Ovary (tissue), 3 donors: Measurements from ENCODE around the gene EN2.

Experiments
- EP300 ChIP-seq: sonication (generic); formaldehyde crosslinking; IDR thresholded peaks from one replicate; pipeline ENCODE4 v1.6.1; 2017; ENCODE audit warnings: antibody characterized with exemption
- POLR2A ChIP-seq: fragments of 450-650 bp; IDR thresholded peaks from one replicate; pipeline ENCODE4 v1.6.1; 2017; ENCODE audit warnings: antibody characterized with exemption, mild to moderate bottlenecking, moderate library complexity
- TF ChIP-seq, protein P1 (sequence below), 3 donors: fragments of 450-650 bp in 2 of 3; fragments of 200-600 bp in 1 of 3; IDR thresholded peaks; one replicate each; pipeline versions ENCODE4 v1.5.1 to v1.8.0; 2016 to 2022; ENCODE audit warnings: antibody characterized with exemption in 3 of 3, mild to moderate bottlenecking in 1 of 3
- donor health status: DM: no; HTN: no; CAD: no.

GRCh38 chr7:155486783-155487508 lies 29.0 kb downstream of the EN2 start:
- TF ChIP-seq POLR2A (no peak), EP300 (no peak)
- TF ChIP-seq, protein P1, sequence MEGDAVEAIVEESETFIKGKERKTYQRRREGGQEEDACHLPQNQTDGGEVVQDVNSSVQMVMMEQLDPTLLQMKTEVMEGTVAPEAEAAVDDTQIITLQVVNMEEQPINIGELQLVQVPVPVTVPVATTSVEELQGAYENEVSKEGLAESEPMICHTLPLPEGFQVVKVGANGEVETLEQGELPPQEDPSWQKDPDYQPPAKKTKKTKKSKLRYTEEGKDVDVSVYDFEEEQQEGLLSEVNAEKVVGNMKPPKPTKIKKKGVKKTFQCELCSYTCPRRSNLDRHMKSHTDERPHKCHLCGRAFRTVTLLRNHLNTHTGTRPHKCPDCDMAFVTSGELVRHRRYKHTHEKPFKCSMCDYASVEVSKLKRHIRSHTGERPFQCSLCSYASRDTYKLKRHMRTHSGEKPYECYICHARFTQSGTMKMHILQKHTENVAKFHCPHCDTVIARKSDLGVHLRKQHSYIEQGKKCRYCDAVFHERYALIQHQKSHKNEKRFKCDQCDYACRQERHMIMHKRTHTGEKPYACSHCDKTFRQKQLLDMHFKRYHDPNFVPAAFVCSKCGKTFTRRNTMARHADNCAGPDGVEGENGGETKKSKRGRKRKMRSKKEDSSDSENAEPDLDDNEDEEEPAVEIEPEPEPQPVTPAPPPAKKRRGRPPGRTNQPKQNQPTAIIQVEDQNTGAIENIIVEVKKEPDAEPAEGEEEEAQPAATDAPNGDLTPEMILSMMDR (IDR thresholded peaks at IDR 0.05), result no peak
